HEK293 (cell line): ENCODE measurements around the gene WDR82.

Experiments used
- MEIS1 ChIP-seq: sonication (generic); formaldehyde crosslinking; IDR thresholded peaks from 2 replicates; pipeline ENCODE4 v1.8.1; 2022; ENCODE audit warnings: missing genetic modification reagents, mild to moderate bottlenecking, borderline replicate concordance
- PRDM1 ChIP-seq: fragments of 450-650 bp; formaldehyde crosslinking; IDR thresholded peaks from 2 replicates; pipeline ENCODE4; 2016; ENCODE audit warnings: missing biosample characterization, missing genetic modification characterization
- YY1 ChIP-seq: fragments of 450-650 bp; formaldehyde crosslinking; IDR thresholded peaks from 2 replicates; pipeline ENCODE4 v1.5.1; 2018; ENCODE audit warnings: missing biosample characterization, missing genetic modification characterization
- ZBTB8A ChIP-seq: fragments of 450-650 bp; formaldehyde crosslinking; IDR thresholded peaks from 2 replicates; pipeline ENCODE4 v1.5.1; 2016; ENCODE audit warnings: missing biosample characterization, missing genetic modification characterization
- ZEB2 ChIP-seq: fragments of 450-650 bp; formaldehyde crosslinking; IDR thresholded peaks from 2 replicates; pipeline ENCODE4 v1.5.1; 2016; ENCODE audit warnings: missing biosample characterization, missing genetic modification characterization
- ZNF2 ChIP-seq: fragments of 450-650 bp; formaldehyde crosslinking; IDR thresholded peaks from 2 replicates; pipeline ENCODE4 v1.5.1; 2016; ENCODE audit warnings: missing biosample characterization, missing genetic modification characterization
- ZNF571 ChIP-seq: fragments of 450-650 bp; formaldehyde crosslinking; IDR thresholded peaks from 2 replicates; pipeline ENCODE4 v1.5.0; 2017; ENCODE audit warnings: missing biosample characterization, missing genetic modification characterization
- ZNF670 ChIP-seq: fragments of 450-650 bp; formaldehyde crosslinking; IDR thresholded peaks from 2 replicates; pipeline ENCODE4 v1.5.1; 2016; ENCODE audit warnings: missing biosample characterization, missing genetic modification characterization, low read depth
- TF ChIP-seq, protein P1 (sequence below): fragments of 450-650 bp; formaldehyde crosslinking; IDR thresholded peaks from 2 replicates; pipeline ENCODE4 v1.5.1; 2016; ENCODE audit warnings: missing biosample characterization, missing genetic modification characterization
- TF ChIP-seq, protein P2 (sequence below): fragments of 450-650 bp; formaldehyde crosslinking; IDR thresholded peaks from 2 replicates; pipeline ENCODE4 v1.5.1; 2016; ENCODE audit warnings: missing biosample characterization, missing genetic modification characterization
- TF ChIP-seq, protein P3 (sequence below): fragments of 450-650 bp; formaldehyde crosslinking; IDR thresholded peaks from 2 replicates; pipeline ENCODE4 v1.5.1; 2016; ENCODE audit warnings: missing biosample characterization, missing genetic modification characterization, borderline replicate concordance
- TF ChIP-seq, protein P4 (sequence below): IDR thresholded peaks from 2 replicates; pipeline ENCODE4 v1.6.1; 2011; ENCODE audit warnings: mild to moderate bottlenecking, low read depth, low read length, borderline replicate concordance
- TF ChIP-seq, protein P5 (sequence below): fragments of 450-650 bp; formaldehyde crosslinking; IDR thresholded peaks from 2 replicates; pipeline ENCODE4 v1.5.1; 2016; ENCODE audit warnings: missing biosample characterization, missing genetic modification characterization

DNA sequence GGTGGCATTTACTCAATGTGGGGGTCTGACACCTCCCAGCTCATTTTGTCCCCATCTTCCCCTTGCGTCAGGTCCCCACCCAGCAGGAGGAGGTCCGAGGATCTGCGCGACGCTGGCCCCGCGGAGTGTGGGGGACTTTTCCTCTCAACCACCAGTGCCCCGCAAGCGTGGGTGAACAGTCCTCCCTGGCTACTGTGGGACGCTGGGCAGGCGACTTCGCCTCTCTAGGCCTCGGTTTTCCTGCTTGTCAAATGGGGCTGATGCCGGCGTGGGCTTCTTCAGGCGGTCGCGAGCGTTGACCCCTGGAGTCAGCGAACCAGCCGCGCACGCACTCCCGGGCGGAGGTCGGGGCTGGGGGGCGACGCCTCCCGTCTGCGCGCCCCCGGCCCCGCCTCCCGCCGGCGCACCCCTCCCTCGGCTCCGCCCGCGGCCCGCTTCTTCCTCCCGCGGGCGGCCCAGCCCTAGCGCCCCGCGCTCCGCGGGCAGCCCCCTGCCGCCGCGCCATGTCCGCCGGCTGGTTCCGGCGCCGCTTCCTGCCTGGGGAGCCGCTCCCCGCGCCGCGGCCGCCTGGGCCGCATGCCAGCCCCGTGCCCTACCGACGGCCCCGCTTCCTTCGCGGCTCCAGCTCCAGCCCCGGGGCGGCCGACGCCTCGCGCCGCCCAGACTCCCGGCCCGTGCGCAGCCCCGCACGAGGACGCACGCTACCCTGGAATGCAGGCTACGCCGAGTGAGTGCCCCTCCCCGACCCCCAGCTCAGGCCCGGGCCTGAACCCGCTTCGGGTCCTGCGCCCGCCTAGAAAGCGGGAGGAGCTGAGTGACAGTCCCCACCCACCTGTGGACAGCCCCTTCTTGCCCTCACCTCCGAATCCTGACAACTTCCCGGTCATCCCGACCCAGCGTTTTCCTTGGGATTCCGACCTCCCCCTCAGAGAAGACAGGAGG is 32.9 kb downstream of the WDR82 start, which contains the start of gene PPM1M:
- no peak for TF ChIP-seq ZBTB8A (tag by site-specific recombination)
- TF ChIP-seq, protein P1, sequence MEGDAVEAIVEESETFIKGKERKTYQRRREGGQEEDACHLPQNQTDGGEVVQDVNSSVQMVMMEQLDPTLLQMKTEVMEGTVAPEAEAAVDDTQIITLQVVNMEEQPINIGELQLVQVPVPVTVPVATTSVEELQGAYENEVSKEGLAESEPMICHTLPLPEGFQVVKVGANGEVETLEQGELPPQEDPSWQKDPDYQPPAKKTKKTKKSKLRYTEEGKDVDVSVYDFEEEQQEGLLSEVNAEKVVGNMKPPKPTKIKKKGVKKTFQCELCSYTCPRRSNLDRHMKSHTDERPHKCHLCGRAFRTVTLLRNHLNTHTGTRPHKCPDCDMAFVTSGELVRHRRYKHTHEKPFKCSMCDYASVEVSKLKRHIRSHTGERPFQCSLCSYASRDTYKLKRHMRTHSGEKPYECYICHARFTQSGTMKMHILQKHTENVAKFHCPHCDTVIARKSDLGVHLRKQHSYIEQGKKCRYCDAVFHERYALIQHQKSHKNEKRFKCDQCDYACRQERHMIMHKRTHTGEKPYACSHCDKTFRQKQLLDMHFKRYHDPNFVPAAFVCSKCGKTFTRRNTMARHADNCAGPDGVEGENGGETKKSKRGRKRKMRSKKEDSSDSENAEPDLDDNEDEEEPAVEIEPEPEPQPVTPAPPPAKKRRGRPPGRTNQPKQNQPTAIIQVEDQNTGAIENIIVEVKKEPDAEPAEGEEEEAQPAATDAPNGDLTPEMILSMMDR = no peak
- TF ChIP-seq ZEB2 = no peak
- TF ChIP-seq, protein P2, sequence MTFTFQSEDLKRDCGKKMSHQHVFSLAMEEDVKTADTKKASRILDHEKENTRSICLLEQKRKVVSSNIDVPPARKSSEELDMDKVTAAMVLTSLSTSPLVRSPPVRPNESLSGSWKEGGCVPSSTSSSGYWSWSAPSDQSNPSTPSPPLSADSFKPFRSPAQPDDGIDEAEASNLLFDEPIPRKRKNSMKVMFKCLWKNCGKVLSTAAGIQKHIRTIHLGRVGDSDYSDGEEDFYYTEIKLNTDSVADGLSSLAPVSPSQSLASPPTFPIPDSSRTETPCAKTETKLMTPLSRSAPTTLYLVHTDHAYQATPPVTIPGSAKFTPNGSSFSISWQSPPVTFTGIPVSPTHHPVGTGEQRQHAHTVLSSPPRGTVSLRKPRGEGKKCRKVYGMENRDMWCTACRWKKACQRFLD (tag by site-specific recombination) = no peak
- no peak for TF ChIP-seq ZNF2 (tag by site-specific recombination)
- TF ChIP-seq YY1 (tag by site-specific recombination) = no peak
- TF ChIP-seq, protein P3, sequence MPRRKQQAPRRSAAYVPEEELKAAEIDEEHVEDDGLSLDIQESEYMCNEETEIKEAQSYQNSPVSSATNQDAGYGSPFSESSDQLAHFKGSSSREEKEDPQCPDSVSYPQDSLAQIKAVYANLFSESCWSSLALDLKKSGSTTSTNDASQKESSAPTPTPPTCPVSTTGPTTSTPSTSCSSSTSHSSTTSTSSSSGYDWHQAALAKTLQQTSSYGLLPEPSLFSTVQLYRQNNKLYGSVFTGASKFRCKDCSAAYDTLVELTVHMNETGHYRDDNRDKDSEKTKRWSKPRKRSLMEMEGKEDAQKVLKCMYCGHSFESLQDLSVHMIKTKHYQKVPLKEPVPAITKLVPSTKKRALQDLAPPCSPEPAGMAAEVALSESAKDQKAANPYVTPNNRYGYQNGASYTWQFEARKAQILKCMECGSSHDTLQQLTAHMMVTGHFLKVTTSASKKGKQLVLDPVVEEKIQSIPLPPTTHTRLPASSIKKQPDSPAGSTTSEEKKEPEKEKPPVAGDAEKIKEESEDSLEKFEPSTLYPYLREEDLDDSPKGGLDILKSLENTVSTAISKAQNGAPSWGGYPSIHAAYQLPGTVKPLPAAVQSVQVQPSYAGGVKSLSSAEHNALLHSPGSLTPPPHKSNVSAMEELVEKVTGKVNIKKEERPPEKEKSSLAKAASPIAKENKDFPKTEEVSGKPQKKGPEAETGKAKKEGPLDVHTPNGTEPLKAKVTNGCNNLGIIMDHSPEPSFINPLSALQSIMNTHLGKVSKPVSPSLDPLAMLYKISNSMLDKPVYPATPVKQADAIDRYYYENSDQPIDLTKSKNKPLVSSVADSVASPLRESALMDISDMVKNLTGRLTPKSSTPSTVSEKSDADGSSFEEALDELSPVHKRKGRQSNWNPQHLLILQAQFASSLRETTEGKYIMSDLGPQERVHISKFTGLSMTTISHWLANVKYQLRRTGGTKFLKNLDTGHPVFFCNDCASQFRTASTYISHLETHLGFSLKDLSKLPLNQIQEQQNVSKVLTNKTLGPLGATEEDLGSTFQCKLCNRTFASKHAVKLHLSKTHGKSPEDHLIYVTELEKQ (tag by site-specific recombination) = no peak
- TF ChIP-seq MEIS1 = no peak
- TF ChIP-seq ZNF571 (tag by site-specific recombination) = no peak
- TF ChIP-seq, protein P4, sequence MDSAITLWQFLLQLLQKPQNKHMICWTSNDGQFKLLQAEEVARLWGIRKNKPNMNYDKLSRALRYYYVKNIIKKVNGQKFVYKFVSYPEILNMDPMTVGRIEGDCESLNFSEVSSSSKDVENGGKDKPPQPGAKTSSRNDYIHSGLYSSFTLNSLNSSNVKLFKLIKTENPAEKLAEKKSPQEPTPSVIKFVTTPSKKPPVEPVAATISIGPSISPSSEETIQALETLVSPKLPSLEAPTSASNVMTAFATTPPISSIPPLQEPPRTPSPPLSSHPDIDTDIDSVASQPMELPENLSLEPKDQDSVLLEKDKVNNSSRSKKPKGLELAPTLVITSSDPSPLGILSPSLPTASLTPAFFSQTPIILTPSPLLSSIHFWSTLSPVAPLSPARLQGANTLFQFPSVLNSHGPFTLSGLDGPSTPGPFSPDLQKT = no peak
- TF ChIP-seq, protein P5, sequence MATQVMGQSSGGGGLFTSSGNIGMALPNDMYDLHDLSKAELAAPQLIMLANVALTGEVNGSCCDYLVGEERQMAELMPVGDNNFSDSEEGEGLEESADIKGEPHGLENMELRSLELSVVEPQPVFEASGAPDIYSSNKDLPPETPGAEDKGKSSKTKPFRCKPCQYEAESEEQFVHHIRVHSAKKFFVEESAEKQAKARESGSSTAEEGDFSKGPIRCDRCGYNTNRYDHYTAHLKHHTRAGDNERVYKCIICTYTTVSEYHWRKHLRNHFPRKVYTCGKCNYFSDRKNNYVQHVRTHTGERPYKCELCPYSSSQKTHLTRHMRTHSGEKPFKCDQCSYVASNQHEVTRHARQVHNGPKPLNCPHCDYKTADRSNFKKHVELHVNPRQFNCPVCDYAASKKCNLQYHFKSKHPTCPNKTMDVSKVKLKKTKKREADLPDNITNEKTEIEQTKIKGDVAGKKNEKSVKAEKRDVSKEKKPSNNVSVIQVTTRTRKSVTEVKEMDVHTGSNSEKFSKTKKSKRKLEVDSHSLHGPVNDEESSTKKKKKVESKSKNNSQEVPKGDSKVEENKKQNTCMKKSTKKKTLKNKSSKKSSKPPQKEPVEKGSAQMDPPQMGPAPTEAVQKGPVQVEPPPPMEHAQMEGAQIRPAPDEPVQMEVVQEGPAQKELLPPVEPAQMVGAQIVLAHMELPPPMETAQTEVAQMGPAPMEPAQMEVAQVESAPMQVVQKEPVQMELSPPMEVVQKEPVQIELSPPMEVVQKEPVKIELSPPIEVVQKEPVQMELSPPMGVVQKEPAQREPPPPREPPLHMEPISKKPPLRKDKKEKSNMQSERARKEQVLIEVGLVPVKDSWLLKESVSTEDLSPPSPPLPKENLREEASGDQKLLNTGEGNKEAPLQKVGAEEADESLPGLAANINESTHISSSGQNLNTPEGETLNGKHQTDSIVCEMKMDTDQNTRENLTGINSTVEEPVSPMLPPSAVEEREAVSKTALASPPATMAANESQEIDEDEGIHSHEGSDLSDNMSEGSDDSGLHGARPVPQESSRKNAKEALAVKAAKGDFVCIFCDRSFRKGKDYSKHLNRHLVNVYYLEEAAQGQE (tag by site-specific recombination) = no peak
- no peak for TF ChIP-seq PRDM1 (tag by site-specific recombination)
- no peak for TF ChIP-seq ZNF670
